Omental fat pad (tissue), 4 donors: Measurements from ENCODE around the gene NUP88. TPM values are rescaled to one million over a fixed set of nuclear protein-coding genes. Genes with fewer than 3 reads are reported as not detected.
A peak's percentile ranks its signal among the peaks of the same experiment; 100 is the strongest.
"Not testable (repeated sequence)": the region's sequence is repeated elsewhere in the genome, so short reads cannot be mapped to it uniquely, and the experiment has no call there.

ENCODE experiments used
- ATAC-seq: fragments of 150-250 bp; one replicate; pipeline ENCODE4 v1.9.1; 2016; ENCODE audit warnings: mild to moderate bottlenecking, moderate library complexity; ENCODE audit not compliant: low FRiP score
- DNase-seq: peaks from one replicate; pipeline ENCODE4 v3.0.0-alpha.2; 2019; ENCODE audit warnings: low spot score
- total RNA-seq, 4 donors: library from RNA; depleted of rRNA; stranded (reverse); fragments of >200 nt; gene quantifications; one replicate each; pipeline ENCODE4 v1.1.0, GENCODE V29; 2016
- TF ChIP-seq, protein P1 (sequence below), 3 donors: fragments of 450-650 bp; IDR thresholded peaks; one replicate each; pipeline ENCODE4 v1.5.1; 2016 to 2017; ENCODE audit warnings: antibody characterized with exemption in 3 of 3, mild to moderate bottlenecking in 3 of 3, moderate library complexity in 2 of 3

Gene NUP88
- total RNA-seq, 4 donors from 2014 or later = 61.6 to 92.3 (median 70.6) TPM

GRCh38 chr17:5443728-5444127 lies 24.3 kb upstream of the NUP88 start:
- no peak for DNase-seq
- TF ChIP-seq, protein P1, sequence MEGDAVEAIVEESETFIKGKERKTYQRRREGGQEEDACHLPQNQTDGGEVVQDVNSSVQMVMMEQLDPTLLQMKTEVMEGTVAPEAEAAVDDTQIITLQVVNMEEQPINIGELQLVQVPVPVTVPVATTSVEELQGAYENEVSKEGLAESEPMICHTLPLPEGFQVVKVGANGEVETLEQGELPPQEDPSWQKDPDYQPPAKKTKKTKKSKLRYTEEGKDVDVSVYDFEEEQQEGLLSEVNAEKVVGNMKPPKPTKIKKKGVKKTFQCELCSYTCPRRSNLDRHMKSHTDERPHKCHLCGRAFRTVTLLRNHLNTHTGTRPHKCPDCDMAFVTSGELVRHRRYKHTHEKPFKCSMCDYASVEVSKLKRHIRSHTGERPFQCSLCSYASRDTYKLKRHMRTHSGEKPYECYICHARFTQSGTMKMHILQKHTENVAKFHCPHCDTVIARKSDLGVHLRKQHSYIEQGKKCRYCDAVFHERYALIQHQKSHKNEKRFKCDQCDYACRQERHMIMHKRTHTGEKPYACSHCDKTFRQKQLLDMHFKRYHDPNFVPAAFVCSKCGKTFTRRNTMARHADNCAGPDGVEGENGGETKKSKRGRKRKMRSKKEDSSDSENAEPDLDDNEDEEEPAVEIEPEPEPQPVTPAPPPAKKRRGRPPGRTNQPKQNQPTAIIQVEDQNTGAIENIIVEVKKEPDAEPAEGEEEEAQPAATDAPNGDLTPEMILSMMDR (IDR thresholded peaks at IDR 0.05) = no peak
- no peak for ATAC-seq

GRCh38 chr17:5439446-5439764 lies 19.9 kb upstream of the NUP88 start:
- no peak for DNase-seq
- no peak for ATAC-seq
- TF ChIP-seq, protein P1 (IDR thresholded peaks at IDR 0.05) = no peak

DNA sequence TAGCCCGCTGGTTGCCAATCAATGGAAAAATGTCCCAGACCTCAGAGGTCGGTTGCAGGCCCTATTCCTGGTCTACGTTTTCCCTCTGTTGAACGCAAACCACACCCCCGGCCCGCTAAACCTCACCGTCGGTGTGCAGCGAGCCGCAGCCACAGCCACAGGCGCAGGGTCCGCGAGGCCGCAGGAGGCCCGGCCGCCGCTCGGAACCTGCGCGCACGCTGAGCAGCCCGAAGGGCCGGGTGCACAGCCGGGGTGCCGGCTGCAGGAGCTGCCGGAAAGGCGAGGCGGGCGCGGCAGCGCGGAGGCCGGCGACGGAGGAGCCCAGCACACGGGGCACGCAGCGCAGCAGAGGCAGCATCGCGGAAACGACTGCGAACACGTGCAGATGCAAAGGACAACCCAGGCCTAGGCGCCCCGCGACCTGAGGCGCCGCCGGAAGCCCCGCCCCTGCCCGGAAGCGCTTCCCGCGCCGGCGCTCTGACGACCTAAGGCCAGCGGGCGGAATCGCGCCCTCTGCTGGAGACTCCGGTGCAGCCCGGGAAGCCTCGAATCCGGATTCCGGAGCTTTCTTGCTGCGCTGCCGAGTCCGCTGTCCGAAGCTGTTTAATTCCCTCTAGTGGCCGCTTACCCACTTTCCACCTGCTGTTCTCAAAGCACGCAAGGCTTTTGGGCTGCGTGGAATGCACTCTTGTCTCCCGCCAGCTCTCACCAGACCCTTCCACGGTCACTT lies 19.4 kb upstream of the NUP88 start, which contains the start of gene C1QBP:
TSS of gene C1QBP (minus strand) at position 440 of the 730 bp plus-strand sequence. CDS start at position 358, 82 bp downstream.
- DNase-seq (peak; percentile 82), ATAC-seq (peak; percentile 98)
- TF ChIP-seq, protein P1 (IDR thresholded peaks at IDR 0.05) = peak in 2 of 3 donors; percentile 89 to 90

DNA sequence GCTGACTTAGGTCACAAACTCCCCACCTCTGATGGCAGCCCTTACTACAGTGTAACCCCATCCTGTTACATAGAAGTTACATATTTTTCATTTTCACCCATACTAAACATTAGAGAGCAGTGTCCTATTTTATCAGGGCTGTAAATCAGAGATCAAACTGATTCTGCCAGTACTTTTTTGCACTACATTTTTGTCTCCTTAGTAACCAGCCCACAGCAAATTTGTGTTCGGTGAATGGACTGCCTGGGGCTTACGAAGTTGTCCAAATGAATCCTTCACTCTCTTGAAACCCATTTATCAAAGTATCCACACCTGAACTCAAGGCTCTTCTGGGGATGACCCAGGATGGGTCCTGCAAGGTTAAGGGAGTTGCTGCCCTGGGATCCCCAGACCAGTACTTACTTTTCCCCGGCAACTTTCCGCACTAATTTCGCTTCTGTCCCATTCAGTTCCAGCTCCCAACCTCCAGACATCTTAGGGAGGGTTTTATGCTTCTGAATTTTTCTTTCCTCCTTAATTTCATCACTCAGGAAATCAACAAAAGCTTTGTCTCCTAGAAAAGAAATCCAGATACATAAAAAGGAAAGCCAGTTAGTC lies 18.4 kb upstream of the NUP88 start:
- no peak for DNase-seq
- TF ChIP-seq, protein P1 (IDR thresholded peaks at IDR 0.05) = no peak
- ATAC-seq = no peak

GRCh38 chr17:5435781-5436315 lies 16.4 kb upstream of the NUP88 start:
- not testable (repeated sequence) for ATAC-seq, DNase-seq

DNA sequence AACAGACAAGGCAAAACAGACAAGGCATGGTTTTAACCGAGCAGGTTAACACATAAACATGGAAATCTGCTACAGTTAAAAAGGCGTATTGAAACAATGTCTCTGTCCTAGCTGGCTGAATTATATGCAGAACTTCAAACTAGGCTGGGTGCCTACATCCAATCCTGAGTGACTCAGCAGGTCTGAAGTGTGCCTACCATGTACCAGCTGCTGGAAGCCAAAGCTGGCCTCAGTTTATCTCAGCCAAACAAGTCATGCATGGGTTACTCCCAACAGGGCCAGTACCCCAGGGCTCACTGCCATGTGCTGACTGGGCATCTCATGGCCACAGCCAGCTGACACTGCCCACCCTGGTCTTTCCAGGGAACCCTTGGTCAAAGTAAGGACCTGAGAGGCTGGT lies 15.5 kb upstream of the NUP88 start:
- DNase-seq (no peak), ATAC-seq (no peak)
- TF ChIP-seq, protein P1 (IDR thresholded peaks at IDR 0.05) = no peak

DNA sequence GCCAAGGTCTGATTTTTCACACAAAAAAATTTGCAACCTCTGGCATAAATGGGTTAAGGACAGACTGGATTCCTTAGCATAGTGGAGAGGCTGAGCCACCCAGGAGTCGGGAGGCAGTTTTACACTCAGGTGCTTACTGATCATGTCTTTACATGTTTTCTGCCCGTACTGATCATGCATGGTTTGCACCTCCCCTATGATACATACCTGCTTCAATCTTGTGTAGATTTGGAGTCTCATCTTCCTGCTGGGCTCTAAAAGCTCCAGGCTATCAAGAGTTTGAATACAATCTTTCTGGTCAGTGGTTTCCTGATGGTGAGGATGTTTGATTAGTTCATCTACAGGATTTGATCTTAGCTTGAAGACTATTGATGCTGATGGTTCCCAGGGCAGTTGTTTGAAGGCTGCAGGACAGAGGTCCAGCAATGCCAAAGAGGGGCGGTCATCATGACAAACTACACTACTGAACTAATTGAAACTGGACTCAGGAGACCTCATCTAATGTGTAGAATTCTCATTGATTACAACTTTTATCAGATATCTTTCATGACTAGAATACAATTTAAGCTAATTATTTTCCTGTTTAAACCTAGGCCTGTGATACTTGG lies 12.6 kb upstream of the NUP88 start:
- DNase-seq = no peak
- ATAC-seq = no peak

GRCh38 chr17:5431234-5431633 lies 11.8 kb upstream of the NUP88 start:
- ATAC-seq, DNase-seq: not testable (repeated sequence)

More for the DNA sequence above, 12.6 kb upstream of the NUP88 start:
- TF ChIP-seq, protein P1 (IDR thresholded peaks at IDR 0.05) = no peak
